GM18861 (cell line): Measurements from ENCODE around the gene NSDHL.

Experiments
- ATAC-seq: cut with Tn5 transposase; IDR thresholded peaks from one replicate; pipeline ENCODE4 v1.9.1; 2021; ENCODE audit not compliant: unreplicated experiment

NSDHL gene

DNA sequence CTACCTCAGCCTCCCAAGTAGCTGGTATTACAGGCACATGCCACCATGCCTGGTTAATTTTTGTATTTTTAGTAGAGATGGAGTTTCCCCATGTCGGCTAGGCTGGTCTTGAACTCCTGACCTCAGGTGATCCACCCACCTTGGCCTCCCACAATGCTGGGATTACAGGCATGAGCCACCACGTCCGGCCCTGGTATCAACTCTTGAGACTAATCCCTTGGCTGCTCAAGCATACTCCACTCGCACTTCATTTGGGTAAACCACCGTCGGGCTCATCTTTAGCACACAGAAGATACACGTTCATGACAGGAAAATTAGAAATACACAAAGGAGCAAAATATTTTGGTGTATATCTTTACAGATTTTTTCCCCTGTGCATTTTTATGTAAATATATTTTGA is 79.2 kb downstream of the NSDHL start:
- ATAC-seq, result peak; percentile 70

DNA sequence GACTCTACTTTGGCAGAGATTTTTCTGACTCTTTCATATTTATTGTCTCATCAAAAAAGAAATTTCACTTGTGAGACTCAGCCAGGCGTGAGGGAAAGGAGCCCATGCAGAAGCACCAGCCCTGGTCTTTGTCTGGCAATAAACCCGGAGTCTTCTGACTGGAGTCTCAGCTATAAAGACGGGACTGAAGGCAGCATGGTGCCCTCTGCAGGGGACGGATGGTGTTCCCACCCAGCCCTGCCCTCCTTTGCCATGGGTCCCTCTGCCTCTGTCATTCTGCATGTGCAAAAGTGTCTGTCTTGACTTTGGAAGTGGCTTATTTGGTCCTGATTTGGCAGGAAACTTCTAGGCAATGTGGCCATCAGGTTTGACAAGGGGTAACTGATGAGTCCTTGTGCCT is 81.2 kb downstream of the NSDHL start:
- no peak for ATAC-seq

DNA sequence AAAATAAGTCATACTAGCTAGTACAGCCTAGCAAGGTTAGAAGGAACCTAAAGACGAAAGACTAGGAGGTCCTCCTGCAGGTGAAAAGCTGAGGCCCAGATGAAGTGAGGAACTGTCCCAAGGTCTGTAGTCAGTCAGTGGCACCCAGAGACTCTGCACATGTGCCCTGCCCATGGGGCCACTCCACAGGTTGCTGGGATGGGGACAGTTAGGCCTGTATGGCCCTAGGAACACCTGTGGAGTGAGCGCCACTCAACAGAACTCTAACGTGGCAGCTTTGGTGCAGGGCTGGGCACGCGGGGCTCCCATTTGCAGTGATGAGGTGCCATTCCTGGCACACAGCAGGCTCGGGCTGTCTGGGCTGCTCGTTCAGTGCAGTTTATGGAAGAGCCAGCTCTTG is 81.8 kb downstream of the NSDHL start:
- ATAC-seq, result no peak

DNA sequence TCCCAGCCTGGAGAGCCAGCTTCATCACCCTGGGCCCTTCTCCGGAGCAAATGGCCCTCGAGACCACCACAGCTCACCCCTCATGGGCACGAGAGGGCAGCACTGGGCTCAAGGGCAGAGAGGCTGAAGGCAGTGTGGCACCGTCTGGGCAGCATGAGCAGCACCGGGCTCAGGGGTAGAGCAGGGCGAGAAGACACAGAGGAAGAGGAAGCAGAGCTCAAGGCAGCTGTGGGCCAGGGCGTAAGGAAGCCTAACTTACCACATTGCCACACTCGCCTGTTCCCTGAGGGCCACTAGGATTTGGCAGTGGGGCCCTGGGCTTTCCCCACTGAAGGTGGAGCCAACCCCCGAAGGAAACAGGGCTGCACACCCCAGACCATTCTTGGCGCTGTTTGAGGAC is 82.5 kb downstream of the NSDHL start:
- ATAC-seq, result no peak

DNA sequence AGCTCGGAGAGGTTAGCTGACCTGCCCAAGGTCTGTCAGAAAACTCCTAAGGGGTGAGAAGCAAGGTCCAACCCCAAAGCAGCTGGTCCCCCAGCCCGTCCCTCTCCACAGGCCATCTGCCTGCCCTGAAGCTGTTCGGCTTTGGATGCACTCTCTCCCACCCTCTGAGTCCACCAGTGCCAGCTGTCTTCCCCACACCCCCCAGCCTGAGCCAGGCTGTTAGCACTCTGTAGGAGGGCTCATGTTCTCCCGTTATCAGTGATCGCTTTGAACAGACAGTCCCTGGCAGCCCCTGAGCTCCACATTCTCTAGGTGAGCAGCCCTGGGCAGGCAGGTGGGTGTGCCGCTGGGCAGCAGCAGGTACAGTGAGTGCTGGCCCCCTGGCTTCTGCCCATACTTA is 83.0 kb downstream of the NSDHL start:
- no peak for ATAC-seq

DNA sequence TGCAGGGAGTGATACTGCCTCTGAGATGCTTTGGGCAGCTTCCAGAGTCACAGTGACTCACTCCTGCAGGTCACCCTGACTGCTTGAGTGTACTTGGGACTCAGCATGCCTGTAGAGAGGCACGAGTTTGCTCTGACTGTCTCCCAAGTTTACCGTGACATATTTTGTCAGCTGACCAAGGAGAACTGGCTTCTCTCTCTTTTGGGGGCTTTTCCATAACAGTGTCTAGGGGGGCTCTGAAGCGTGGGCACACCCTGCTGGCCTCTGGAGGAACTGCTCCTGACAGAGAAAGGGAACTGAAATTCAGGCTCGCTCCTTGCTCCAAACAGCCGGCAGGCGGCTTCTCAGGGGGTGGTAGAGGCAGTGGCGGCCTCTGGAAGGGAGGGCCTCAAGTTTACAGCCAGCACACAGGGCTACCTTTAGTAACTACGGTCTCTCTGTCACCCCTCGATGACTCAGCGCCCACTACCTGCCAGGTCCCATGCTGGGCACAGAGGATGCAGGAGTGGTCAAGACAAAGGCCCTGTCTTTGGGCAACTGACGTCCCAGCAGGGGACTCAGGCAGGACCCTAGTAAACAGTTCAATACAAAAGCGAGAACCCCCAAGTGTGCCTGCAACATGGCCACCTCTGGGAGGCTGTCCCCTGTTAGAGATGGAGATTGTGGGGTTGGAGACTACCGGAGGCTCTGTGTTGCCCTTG is 84.8 kb downstream of the NSDHL start:
- peak; percentile 83 for ATAC-seq

DNA sequence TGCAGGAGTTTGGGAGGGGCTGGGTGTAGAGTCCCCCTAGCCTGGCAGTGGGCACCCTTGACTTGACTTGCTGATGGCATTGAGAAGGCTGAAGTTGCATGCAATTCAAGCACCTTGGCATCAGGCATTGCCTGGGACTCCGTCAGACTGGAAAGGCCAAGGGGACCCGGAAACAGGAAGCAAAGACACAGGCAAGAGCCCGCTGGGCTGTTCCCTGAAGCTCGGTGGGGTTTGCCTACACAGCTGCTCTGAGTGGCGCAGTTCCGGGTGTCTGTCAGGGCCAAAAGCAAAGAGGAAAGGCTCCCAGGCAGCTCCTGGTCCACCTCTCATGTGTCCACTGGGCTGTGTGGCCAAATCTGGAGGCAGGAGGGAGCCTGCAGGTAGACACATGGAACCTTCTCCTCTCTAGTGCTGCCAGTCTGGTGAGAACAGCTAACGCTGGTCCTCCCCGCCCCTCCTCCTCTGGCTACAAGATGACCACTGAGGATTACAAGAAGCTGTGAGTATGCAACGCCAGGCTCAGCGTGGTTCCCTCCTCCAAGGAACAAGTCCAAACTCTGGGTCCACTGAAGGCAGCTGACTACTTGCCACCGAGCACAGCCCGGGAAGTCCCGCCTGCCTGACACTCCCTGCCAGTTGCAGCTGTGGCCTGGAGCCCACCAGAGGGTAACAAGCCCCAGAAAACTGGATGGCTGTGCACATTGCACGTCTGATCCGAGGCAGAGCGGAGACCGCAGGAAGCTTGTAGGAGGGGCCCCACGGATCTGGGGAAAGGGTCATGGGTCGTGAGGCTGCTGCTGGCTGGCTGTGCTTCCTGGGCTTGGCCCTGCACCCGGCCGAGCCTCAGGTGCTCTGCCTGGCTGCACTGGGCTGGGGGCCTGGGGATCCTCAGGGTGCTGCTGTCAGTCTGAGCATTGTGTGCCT is 87.1 kb downstream of the NSDHL start:
- no peak for ATAC-seq

DNA sequence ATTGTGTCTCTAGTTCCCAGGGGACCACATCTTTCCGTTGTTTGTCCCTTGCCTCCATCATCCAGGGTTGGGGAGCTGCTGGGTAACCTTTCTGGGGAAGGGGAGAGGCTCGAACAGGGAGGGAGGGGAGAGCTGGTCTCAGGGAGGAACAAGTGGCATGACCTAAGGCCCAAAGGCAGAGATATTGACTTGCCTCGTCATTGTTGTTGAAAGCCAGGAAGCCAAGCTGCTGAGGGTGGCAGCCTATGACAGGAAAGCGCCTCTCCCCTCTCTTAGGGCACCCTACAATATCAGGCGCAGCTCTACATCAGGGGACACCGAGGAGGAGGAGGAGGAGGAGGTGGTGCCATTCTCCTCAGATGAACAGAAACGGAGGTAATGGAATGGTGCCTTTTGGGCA is 87.8 kb downstream of the NSDHL start:
- ATAC-seq, result no peak
